ENCODE measurements around the gene TP63. TPM values are rescaled to one million over a fixed set of nuclear protein-coding genes. Genes with fewer than 3 reads are reported as not detected.
A peak's percentile ranks its signal among the peaks of the same experiment; 100 is the strongest.

Gene TP63
- total and polyA plus RNA-seq, 2 experiments from 2014 or later: not detected

DNA sequence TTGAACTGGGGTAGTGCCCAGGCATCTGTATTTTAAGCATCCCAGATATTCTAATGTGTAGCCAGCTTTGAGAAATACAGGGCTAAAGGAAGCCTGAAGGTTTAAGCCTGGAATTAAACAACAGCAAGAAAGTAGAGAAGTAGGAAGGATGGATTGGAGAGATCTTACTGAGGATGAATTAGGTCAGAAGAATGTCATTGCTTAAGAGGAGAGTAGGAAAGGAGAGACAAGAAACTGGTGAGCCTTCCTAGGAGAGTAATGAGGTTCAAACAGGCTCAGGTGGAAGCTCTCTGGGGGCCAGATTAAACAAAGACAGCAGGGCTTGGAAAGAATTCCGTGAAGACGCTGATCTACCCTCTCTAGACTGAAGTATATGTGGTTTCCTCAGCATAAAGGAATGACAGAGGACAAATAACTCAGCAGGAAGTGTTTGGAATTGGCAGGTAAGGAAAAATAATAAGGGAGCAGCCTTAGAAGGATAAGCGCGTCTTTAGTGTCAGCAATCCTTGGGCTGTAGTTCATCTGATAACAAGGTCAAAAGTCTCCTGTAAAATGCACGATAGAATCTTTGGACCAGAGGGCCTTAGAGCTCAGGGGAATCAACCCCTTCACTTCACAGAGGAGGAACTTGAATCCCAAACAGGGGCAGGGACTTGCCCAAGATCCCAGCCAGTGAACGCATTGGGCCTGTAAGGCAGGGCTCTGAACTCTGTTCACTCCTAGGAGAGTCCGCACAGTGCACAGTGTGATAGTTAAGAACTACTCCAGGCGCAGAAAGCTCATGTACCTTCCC lies 90.9 kb downstream of the TP63 start (continued):
- TF ChIP-seq, protein P1, sequence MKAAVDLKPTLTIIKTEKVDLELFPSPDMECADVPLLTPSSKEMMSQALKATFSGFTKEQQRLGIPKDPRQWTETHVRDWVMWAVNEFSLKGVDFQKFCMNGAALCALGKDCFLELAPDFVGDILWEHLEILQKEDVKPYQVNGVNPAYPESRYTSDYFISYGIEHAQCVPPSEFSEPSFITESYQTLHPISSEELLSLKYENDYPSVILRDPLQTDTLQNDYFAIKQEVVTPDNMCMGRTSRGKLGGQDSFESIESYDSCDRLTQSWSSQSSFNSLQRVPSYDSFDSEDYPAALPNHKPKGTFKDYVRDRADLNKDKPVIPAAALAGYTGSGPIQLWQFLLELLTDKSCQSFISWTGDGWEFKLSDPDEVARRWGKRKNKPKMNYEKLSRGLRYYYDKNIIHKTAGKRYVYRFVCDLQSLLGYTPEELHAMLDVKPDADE (IDR thresholded peaks at IDR 0.05): no peak
- TF ChIP-seq JUNB (IDR thresholded peaks at IDR 0.05; ENCODE audit: unreplicated experiment): no peak
- TF ChIP-seq EZH2phosphoT487 (IDR thresholded peaks at IDR 0.05; ENCODE audit: unreplicated experiment): no peak
- TF ChIP-seq CREB1 (CRISPR knock-in tag; IDR thresholded peaks at IDR 0.05; ENCODE audit: low read depth): no peak
- TF ChIP-seq POLR2AphosphoS5 (IDR thresholded peaks at IDR 0.05; ENCODE audit: low read depth): no peak
- TF ChIP-seq ZNF114 (CRISPR knock-in tag; IDR thresholded peaks at IDR 0.05): no peak
- TF ChIP-seq EZH2 (IDR thresholded peaks at IDR 0.05; ENCODE audit: low read depth, unreplicated experiment): no peak
- no peak for TF ChIP-seq STAT1 (IDR thresholded peaks at IDR 0.05; ENCODE audit: unreplicated experiment)
- no peak for TF ChIP-seq NANOG (IDR thresholded peaks at IDR 0.05; ENCODE audit: borderline replicate concordance)
- TF ChIP-seq, protein P2, sequence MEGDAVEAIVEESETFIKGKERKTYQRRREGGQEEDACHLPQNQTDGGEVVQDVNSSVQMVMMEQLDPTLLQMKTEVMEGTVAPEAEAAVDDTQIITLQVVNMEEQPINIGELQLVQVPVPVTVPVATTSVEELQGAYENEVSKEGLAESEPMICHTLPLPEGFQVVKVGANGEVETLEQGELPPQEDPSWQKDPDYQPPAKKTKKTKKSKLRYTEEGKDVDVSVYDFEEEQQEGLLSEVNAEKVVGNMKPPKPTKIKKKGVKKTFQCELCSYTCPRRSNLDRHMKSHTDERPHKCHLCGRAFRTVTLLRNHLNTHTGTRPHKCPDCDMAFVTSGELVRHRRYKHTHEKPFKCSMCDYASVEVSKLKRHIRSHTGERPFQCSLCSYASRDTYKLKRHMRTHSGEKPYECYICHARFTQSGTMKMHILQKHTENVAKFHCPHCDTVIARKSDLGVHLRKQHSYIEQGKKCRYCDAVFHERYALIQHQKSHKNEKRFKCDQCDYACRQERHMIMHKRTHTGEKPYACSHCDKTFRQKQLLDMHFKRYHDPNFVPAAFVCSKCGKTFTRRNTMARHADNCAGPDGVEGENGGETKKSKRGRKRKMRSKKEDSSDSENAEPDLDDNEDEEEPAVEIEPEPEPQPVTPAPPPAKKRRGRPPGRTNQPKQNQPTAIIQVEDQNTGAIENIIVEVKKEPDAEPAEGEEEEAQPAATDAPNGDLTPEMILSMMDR (conservative IDR thresholded peaks at IDR 0.05; ENCODE audit: low read depth in 2 of 2): no peak

DNA sequence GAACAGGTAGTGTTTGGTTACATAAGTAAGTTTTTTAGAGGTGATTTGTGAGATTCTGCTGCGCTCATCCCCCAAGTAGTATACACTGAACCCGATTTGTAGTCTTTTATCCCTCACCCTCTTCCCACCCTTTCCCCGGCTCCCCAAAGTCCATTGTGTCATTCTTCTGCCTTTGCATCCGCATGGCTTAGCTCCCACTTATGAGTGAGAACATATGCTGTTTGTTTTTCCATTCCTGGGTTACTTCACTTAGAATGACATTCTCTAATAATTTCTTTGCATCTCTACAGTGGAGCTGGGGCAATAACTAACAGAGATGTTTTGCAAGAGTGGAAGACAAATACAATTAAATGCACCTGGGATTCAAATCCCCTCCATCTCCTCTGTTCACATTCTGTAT lies 93.2 kb downstream of the TP63 start:
- Mint-ChIP-seq H3K4me1 (peaks cover 14% of the 10 kb centered on the region; the same call in 2 of the 3 replicates), H3K36me3 (ENCODE audit: low read depth) (no peaks in the 10 kb centered on the region), H3K4me3 (no peak overlapping the region), H3K9me3 (no peaks in the 10 kb centered on the region), H3K27me3 (ENCODE audit: insufficient read depth, low read depth, poor library complexity) (no peaks in the 10 kb centered on the region), H3K27ac (peak overlapping the region; percentile 34)
- peak overlapping the region; percentile 53; the same call in 1 of the 2 replicates for H2AFZ ChIP-seq
- ATAC-seq: no peak
- no peaks in the 10 kb centered on the region for H3F3A ChIP-seq (replicated peaks; ENCODE audit: low read depth)
- no peak overlapping the region for H3K4me2 ChIP-seq
- DNase-seq (ENCODE audit: low spot score): no peak
- H3K4me1 ChIP-seq (ENCODE audit: insufficient read depth): no peaks in the 10 kb centered on the region; the same call in 1 of the 2 replicates
- H3K36me3 ChIP-seq (ENCODE audit: insufficient read depth): no peaks in the 10 kb centered on the region
- no peaks in the 10 kb centered on the region for H4K20me1 ChIP-seq (replicated peaks; ENCODE audit: insufficient read depth)
- no peaks in the 10 kb centered on the region for H3K79me2 ChIP-seq (replicated peaks; ENCODE audit: insufficient read depth)
- no peak overlapping the region for H3K27ac ChIP-seq (ENCODE audit: low read depth)
- TF ChIP-seq, protein P3, sequence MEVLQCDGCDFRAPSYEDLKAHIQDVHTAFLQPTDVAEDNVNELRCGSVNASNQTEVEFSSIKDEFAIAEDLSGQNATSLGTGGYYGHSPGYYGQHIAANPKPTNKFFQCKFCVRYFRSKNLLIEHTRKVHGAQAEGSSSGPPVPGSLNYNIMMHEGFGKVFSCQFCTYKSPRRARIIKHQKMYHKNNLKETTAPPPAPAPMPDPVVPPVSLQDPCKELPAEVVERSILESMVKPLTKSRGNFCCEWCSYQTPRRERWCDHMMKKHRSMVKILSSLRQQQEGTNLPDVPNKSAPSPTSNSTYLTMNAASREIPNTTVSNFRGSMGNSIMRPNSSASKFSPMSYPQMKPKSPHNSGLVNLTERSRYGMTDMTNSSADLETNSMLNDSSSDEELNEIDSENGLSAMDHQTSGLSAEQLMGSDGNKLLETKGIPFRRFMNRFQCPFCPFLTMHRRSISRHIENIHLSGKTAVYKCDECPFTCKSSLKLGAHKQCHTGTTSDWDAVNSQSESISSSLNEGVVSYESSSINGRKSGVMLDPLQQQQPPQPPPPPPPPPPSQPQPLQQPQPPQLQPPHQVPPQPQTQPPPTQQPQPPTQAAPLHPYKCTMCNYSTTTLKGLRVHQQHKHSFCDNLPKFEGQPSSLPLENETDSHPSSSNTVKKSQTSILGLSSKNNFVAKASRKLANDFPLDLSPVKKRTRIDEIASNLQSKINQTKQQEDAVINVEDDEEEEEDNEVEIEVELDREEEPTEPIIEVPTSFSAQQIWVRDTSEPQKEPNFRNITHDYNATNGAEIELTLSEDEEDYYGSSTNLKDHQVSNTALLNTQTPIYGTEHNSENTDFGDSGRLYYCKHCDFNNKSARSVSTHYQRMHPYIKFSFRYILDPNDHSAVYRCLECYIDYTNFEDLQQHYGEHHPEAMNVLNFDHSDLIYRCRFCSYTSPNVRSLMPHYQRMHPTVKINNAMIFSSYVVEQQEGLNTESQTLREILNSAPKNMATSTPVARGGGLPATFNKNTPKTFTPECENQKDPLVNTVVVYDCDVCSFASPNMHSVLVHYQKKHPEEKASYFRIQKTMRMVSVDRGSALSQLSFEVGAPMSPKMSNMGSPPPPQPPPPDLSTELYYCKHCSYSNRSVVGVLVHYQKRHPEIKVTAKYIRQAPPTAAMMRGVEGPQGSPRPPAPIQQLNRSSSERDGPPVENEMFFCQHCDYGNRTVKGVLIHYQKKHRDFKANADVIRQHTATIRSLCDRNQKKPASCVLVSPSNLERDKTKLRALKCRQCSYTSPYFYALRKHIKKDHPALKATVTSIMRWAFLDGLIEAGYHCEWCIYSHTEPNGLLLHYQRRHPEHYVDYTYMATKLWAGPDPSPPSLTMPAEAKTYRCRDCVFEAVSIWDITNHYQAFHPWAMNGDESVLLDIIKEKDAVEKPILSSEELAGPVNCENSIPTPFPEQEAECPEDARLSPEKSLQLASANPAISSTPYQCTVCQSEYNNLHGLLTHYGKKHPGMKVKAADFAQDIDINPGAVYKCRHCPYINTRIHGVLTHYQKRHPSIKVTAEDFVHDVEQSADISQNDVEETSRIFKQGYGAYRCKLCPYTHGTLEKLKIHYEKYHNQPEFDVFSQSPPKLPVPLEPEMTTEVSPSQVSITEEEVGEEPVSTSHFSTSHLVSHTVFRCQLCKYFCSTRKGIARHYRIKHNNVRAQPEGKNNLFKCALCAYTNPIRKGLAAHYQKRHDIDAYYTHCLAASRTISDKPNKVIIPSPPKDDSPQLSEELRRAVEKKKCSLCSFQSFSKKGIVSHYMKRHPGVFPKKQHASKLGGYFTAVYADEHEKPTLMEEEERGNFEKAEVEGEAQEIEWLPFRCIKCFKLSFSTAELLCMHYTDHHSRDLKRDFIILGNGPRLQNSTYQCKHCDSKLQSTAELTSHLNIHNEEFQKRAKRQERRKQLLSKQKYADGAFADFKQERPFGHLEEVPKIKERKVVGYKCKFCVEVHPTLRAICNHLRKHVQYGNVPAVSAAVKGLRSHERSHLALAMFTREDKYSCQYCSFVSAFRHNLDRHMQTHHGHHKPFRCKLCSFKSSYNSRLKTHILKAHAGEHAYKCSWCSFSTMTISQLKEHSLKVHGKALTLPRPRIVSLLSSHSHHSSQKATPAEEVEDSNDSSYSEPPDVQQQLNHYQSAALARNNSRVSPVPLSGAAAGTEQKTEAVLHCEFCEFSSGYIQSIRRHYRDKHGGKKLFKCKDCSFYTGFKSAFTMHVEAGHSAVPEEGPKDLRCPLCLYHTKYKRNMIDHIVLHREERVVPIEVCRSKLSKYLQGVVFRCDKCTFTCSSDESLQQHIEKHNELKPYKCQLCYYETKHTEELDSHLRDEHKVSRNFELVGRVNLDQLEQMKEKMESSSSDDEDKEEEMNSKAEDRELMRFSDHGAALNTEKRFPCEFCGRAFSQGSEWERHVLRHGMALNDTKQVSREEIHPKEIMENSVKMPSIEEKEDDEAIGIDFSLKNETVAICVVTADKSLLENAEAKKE (CRISPR knock-in tag; IDR thresholded peaks at IDR 0.05): no peak
- TF ChIP-seq, protein P4, sequence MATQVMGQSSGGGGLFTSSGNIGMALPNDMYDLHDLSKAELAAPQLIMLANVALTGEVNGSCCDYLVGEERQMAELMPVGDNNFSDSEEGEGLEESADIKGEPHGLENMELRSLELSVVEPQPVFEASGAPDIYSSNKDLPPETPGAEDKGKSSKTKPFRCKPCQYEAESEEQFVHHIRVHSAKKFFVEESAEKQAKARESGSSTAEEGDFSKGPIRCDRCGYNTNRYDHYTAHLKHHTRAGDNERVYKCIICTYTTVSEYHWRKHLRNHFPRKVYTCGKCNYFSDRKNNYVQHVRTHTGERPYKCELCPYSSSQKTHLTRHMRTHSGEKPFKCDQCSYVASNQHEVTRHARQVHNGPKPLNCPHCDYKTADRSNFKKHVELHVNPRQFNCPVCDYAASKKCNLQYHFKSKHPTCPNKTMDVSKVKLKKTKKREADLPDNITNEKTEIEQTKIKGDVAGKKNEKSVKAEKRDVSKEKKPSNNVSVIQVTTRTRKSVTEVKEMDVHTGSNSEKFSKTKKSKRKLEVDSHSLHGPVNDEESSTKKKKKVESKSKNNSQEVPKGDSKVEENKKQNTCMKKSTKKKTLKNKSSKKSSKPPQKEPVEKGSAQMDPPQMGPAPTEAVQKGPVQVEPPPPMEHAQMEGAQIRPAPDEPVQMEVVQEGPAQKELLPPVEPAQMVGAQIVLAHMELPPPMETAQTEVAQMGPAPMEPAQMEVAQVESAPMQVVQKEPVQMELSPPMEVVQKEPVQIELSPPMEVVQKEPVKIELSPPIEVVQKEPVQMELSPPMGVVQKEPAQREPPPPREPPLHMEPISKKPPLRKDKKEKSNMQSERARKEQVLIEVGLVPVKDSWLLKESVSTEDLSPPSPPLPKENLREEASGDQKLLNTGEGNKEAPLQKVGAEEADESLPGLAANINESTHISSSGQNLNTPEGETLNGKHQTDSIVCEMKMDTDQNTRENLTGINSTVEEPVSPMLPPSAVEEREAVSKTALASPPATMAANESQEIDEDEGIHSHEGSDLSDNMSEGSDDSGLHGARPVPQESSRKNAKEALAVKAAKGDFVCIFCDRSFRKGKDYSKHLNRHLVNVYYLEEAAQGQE (IDR thresholded peaks at IDR 0.05; ENCODE audit: unreplicated experiment): no peak
- H3K9me2 ChIP-seq (ENCODE audit: insufficient read depth): 0 out of 2 replicates have a peak, but pooled peaks cover 5% of the 10 kb centered on the region
- no peak overlapping the region for H3K4me3 ChIP-seq
- H3K27me3 ChIP-seq (ENCODE audit: insufficient read depth): no peaks in the 10 kb centered on the region

Measured in GM23338 (cell line).